DMS114 treated with DMSO at 0.1 percent for 48 hours (cell line): ENCODE data around the gene OR9Q2.
"Not testable (repeated sequence)": the region's sequence is repeated elsewhere in the genome, so short reads cannot be mapped to it uniquely, and the experiment has no call there.

ENCODE experiments used
- DNase-seq: peaks from one replicate; lab custom pipeline; 2025; ENCODE audit not compliant: unreplicated experiment; lab: John Stamatoyannopoulos, UW

Gene OR9Q2

GRCh38 chr11:58188770-58189169 lies at the start of gene OR9Q2:
TSS of gene OR9Q2 (plus strand) at chr11:58189070. CDS start at chr11:58190491, 1,421 bp downstream.
- no peak for DNase-seq

GRCh38 chr11:58142761-58143160 lies 46.1 kb upstream of the OR9Q2 start:
- DNase-seq = no peak

- no peak for DNase-seq
Observed at GRCh38 chr11:58152781-58153180, 36.1 kb upstream of the OR9Q2 start.

GRCh38 chr11:58164389-58164788 lies 24.5 kb upstream of the OR9Q2 start:
- no peak for DNase-seq

GRCh38 chr11:58164990-58165389 lies 23.9 kb upstream of the OR9Q2 start:
- DNase-seq = no peak

- DNase-seq = no peak
Observed at GRCh38 chr11:58165504-58166106, 23.3 kb upstream of the OR9Q2 start.

GRCh38 chr11:58177409-58178054 lies 11.3 kb upstream of the OR9Q2 start:
- DNase-seq = no peak

GRCh38 chr11:58178444-58178843 lies 10.4 kb upstream of the OR9Q2 start:
- DNase-seq = no peak

- no peak for DNase-seq
Observed at GRCh38 chr11:58179648-58180047, 9.2 kb upstream of the OR9Q2 start.

GRCh38 chr11:58186938-58187337 lies 1.9 kb upstream of the OR9Q2 start:
- DNase-seq = no peak

- DNase-seq = no peak
Observed at GRCh38 chr11:58192229-58192628, 3.4 kb downstream of the OR9Q2 start.

GRCh38 chr11:58193391-58193790 lies 4.5 kb downstream of the OR9Q2 start:
- no peak for DNase-seq

- DNase-seq = no peak
Observed at GRCh38 chr11:58195939-58196338, 7.1 kb downstream of the OR9Q2 start.

GRCh38 chr11:58199271-58199670 lies 10.4 kb downstream of the OR9Q2 start:
- DNase-seq = no peak

GRCh38 chr11:58204042-58204441 lies 15.2 kb downstream of the OR9Q2 start, which contains the start of gene OR1S2:
TSS of gene OR1S2 (minus strand) at chr11:58204142. CDS start at chr11:58204142, 0 bp downstream.
- DNase-seq = no peak

GRCh38 chr11:58212420-58212819 lies 23.6 kb downstream of the OR9Q2 start, which contains the start of gene OR1S1:
TSS of gene OR1S1 (plus strand) at chr11:58212720.
- DNase-seq = not testable (repeated sequence)

- DNase-seq = no peak
Observed at GRCh38 chr11:58216476-58216875, 27.6 kb downstream of the OR9Q2 start.

- no peak for DNase-seq
Observed at GRCh38 chr11:58222721-58223120, 33.9 kb downstream of the OR9Q2 start.

- no peak for DNase-seq
Observed at GRCh38 chr11:58227956-58228615, 39.2 kb downstream of the OR9Q2 start.
